Heart left ventricle (tissue), 13 donors: Measurements from ENCODE around the gene RGS9.

Experiments
- POLR2A ChIP-seq, 2 donors: fragments of 450-650 bp; IDR thresholded peaks; one replicate each; pipeline ENCODE4 v1.6.1; 2017; ENCODE audit warnings: antibody characterized with exemption in 2 of 2, mild to moderate bottlenecking in 2 of 2, moderate library complexity in 2 of 2
- TF ChIP-seq, protein P1 (sequence below), 12 donors: fragments of 200-600 bp; sonication (generic) in 4 of 12; IDR thresholded peaks; one replicate each; pipeline versions ENCODE4 v1.5.0 to v1.8.0; 2018 to 2022; ENCODE audit warnings: antibody characterized with exemption in 12 of 12, mild to moderate bottlenecking in 5 of 12
- donor health status: ischemic (EF 13 %, LVEDD 7.1; RV severe dilation, severe dysfunction).
- donor health status: DM: no; HTN: yes; CAD: no.
- donor health status: DM: no; HTN: no; CAD: no.
- donor health status: ischemic (EF 25% LVEDD 6.9; RV normal size, moderate dysfunction).
- donor health status: ischemic (EF 25% LVEDD 5.7; RV mildly dilated, moderate dysfunction).
- donor health status: ischemic (EF 35%, LVEDD 5.7; RV mildly dilated, moderate dysfunction).
- donor health status: nonischemic (EF 11% LVEDD 7.7; RV severe dilation, severe dysfunction).
- donor health status: DM: yes; HTN: yes; CAD: no.
- donor health status: PGD.
- donor health status: ischemic (EF 29% LVEDD 5.4; RV normal size, mild dysfunction).
- donor health status: nonischemic (EF 23%, LVEDD 6.1; RV moderate dilation, normal function).

DNA sequence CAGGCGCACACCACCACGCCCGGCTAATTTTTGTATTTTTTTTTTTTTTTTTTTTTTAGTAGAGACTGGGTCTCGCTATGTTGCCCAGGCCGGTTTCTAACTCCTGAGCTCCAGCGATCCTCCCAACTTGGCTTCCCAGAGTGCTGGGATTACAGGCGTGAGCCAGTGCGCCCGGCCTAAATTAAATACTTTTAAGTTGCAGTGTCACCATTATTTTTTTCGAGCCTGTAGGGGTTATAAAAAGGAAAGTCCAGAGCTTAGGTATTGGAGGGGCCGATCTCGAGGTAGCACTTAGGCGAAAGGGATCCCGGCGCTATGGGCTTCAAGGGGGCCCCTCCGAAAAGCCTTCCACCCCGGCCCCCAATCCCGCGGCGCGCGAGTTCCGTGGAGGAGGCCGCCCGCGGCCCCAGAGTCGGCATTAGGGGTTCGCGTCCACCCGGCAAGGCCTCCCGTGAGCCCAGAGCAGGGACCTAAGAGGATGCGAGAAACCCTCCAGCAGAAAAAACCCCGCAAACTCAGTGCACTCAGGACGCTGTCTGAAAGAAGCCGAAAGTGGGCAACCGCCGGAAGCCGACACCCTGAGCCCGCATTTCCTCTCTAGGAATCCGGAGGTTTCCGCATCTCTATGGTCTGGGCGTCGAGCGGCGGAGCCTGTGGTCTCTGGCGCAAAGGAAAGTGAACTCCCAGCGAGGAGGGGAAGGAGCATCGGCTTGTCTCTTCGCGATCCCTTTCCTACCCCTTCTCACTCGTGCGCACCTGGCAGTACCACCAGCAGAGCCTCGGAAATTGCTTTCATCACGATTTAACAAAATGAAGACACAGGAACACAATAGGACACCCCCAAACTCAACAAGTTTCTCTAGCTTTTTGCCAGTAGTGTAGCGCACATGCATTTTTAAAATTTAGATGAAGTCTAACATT, 14.1 kb upstream of the RGS9 start:
- TF ChIP-seq, protein P1, sequence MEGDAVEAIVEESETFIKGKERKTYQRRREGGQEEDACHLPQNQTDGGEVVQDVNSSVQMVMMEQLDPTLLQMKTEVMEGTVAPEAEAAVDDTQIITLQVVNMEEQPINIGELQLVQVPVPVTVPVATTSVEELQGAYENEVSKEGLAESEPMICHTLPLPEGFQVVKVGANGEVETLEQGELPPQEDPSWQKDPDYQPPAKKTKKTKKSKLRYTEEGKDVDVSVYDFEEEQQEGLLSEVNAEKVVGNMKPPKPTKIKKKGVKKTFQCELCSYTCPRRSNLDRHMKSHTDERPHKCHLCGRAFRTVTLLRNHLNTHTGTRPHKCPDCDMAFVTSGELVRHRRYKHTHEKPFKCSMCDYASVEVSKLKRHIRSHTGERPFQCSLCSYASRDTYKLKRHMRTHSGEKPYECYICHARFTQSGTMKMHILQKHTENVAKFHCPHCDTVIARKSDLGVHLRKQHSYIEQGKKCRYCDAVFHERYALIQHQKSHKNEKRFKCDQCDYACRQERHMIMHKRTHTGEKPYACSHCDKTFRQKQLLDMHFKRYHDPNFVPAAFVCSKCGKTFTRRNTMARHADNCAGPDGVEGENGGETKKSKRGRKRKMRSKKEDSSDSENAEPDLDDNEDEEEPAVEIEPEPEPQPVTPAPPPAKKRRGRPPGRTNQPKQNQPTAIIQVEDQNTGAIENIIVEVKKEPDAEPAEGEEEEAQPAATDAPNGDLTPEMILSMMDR (IDR thresholded peaks at IDR 0.05): no peak
- TF ChIP-seq POLR2A (IDR thresholded peaks at IDR 0.05): peak in 1 of 2 donors; percentile 25
